Endothelial cell of umbilical vein (primary cell): ENCODE results near the gene PPP1R9A. TPM values are rescaled to one million over a fixed set of nuclear protein-coding genes. Genes with fewer than 3 reads are reported as not detected.

Experiments used
- BruUV-seq: library from RNA; stranded (reverse); fragments of 400-500 nt; replicated peaks from 2 replicates; lab custom pipeline; 2021; lab: Mats Ljungman, UMichigan
- CTCF ChIA-PET: fragments of 300-600, 350-600 bp; sonication (Branson Sonifier 250); formaldehyde crosslinking; loops from one replicate; lab custom pipeline; 2021; ENCODE audit warnings: antibody characterized with exemption, inconsistent platforms; lab: Charles Lee
- POLR2A ChIA-PET: fragments of 300-600, 350-600 bp; sonication (Branson Sonifier 250); formaldehyde crosslinking; loops from one replicate; lab custom pipeline; 2021; ENCODE audit warnings: antibody characterized with exemption, inconsistent platforms; lab: Charles Lee
- DNase-seq: peaks from one replicate; pipeline ENCODE4 v3.0.0-alpha.2; 2011; ENCODE audit warnings: low read depth, low spot score
- FAIRE-seq: peaks from 2 replicates; lab custom pipeline; 2011; peaks lifted over from hg19 to GRCh38; lab: Jason Lieb, UNC
- H2AFZ ChIP-seq: 2 replicates; pipeline ENCODE4 v1.6.0; 2012; ENCODE audit warnings: low read depth, low read length, control low read depth, inconsistent platforms
- H3K27ac ChIP-seq: 2 replicates; pipeline ENCODE4 v1.5.1; 2011; ENCODE audit warnings: low read depth, mild to moderate bottlenecking, control low read depth, low read length, moderate library complexity; ENCODE audit not compliant: insufficient read depth
- H3K27me3 ChIP-seq, 2 experiments: 2 replicates each; pipeline versions ENCODE4 v1.6.0 to v1.6.1; 2011; ENCODE audit warnings: low read length in 2 of 2, mixed read lengths in 1 of 2; ENCODE audit not compliant: control insufficient read depth in 2 of 2, insufficient read depth in 2 of 2
- H3K36me3 ChIP-seq, 2 experiments: 2 replicates in 1 of 2; 3 replicates in 1 of 2; pipeline ENCODE4 v1.5.1; 2011; ENCODE audit warnings: low read length in 2 of 2, mild to moderate bottlenecking in 1 of 2, moderate library complexity in 1 of 2; ENCODE audit not compliant: control insufficient read depth in 2 of 2, insufficient read depth in 2 of 2; ENCODE audit errors: extremely low read depth in 1 of 2
- H3K4me1 ChIP-seq: 3 replicates; pipeline ENCODE4 v1.5.1; 2011; ENCODE audit warnings: mild to moderate bottlenecking, low read length; ENCODE audit not compliant: control insufficient read depth, insufficient read depth; ENCODE audit errors: extremely low read depth
- H3K4me2 ChIP-seq: 2 replicates; pipeline ENCODE4 v1.6.1; 2011; ENCODE audit warnings: low read length, control low read depth, mixed read lengths; ENCODE audit not compliant: insufficient read depth
- H3K4me3 ChIP-seq, 3 experiments: fragments of 200-600 bp in 1 of 3; sonication (generic), shearing (Covaris generic) in 1 of 3; replicated peaks in 1 of 3; 2 replicates each; pipeline ENCODE4 v1.5.1; 2011 to 2016; ENCODE audit warnings: control low read depth in 3 of 3, low read length in 3 of 3, mild to moderate bottlenecking in 2 of 3, inconsistent platforms in 1 of 3, low read depth in 1 of 3, moderate library complexity in 1 of 3; ENCODE audit not compliant: insufficient read depth in 1 of 3
- H3K79me2 ChIP-seq: 2 replicates; pipeline ENCODE4 v1.6.0; 2012; ENCODE audit warnings: low read length, inconsistent platforms; ENCODE audit not compliant: control insufficient read depth, insufficient read depth
- H3K9ac ChIP-seq: replicated peaks from 2 replicates; pipeline ENCODE3; 2011; ENCODE audit warnings: low read length, control low read depth; ENCODE audit not compliant: insufficient read depth; ENCODE audit errors: extremely low read depth
- H3K9me1 ChIP-seq: replicated peaks from 3 replicates; pipeline ENCODE4 v1.6.0; 2011; ENCODE audit warnings: mild to moderate bottlenecking, low read length; ENCODE audit not compliant: control insufficient read depth, insufficient read depth; ENCODE audit errors: extremely low read depth
- H3K9me3 ChIP-seq: replicated peaks from 2 replicates; pipeline ENCODE4 v1.5.1; 2012; ENCODE audit warnings: low read length, inconsistent platforms; ENCODE audit not compliant: control insufficient read depth, insufficient read depth
- H4K20me1 ChIP-seq: replicated peaks from 2 replicates; pipeline ENCODE3; 2011; ENCODE audit warnings: mild to moderate bottlenecking, low read length; ENCODE audit not compliant: control insufficient read depth, insufficient read depth; ENCODE audit errors: extremely low read depth
- CTCF ChIP-seq, 2 donors: IDR thresholded peaks; 1 replicate in 1 of 2; 2 replicates in 1 of 2; pipeline ENCODE4 v1.5.1; 2011; ENCODE audit warnings: low read length in 2 of 2, mild to moderate bottlenecking in 2 of 2, moderate library complexity in 2 of 2, control low read depth in 1 of 2, inconsistent platforms in 1 of 2, low read depth in 1 of 2; ENCODE audit not compliant: insufficient read depth in 1 of 2; ENCODE audit errors: extremely low read depth in 1 of 2
- EZH2 ChIP-seq: IDR thresholded peaks from 2 replicates; pipeline ENCODE4 v1.6.1; 2012; ENCODE audit warnings: borderline replicate concordance, low read depth, mild to moderate bottlenecking, moderate library complexity, low read length, inconsistent platforms; ENCODE audit not compliant: severe bottlenecking
- FOS ChIP-seq: IDR thresholded peaks from 2 replicates; pipeline ENCODE4 v1.6.1; 2011; ENCODE audit warnings: mild to moderate bottlenecking, low read length, moderate library complexity, borderline replicate concordance; ENCODE audit not compliant: insufficient read depth
- GATA2 ChIP-seq: IDR thresholded peaks from 2 replicates; pipeline ENCODE4 v1.7.0; 2011; ENCODE audit warnings: low read depth, mild to moderate bottlenecking, moderate library complexity, mixed read lengths, low read length; ENCODE audit not compliant: insufficient read length, insufficient read depth
- JUN ChIP-seq: IDR thresholded peaks from 2 replicates; pipeline ENCODE4 v1.6.1; 2011; ENCODE audit warnings: borderline replicate concordance, low read depth; ENCODE audit not compliant: insufficient read length, insufficient read depth
- MAX ChIP-seq: IDR thresholded peaks from 2 replicates; pipeline ENCODE4 v1.6.1; 2011; ENCODE audit not compliant: insufficient read depth, insufficient read length
- MYC ChIP-seq: IDR thresholded peaks from one replicate; pipeline ENCODE4 v1.6.1; 2011; ENCODE audit warnings: mild to moderate bottlenecking, low read depth, low read length
- POLR2A ChIP-seq: IDR thresholded peaks from 2 replicates; pipeline ENCODE4 v1.6.1; 2012; ENCODE audit warnings: low read depth, mild to moderate bottlenecking, control low read depth, low read length
- POLR2AphosphoS5 ChIP-seq: IDR thresholded peaks from 2 replicates; pipeline ENCODE4 v1.6.1; 2012; ENCODE audit warnings: low read depth, mild to moderate bottlenecking, control low read depth, low read length, moderate library complexity; ENCODE audit not compliant: insufficient read depth
- dilution Hi-C: fragments of 300-500 bp; cut with MboI; formaldehyde crosslinking; loops from one replicate; pipeline ENCODE4 v1.15.0; 2019; ENCODE audit warnings: low sequenced_read_pairs; ENCODE audit not compliant: extremely low pct_ligation_motif_present
- intact Hi-C: fragments of 100-400 bp; cut with micrococcal nuclease; formaldehyde crosslinking; loops from one replicate; pipeline ENCODE4 v1.10.0; 2022
- polyA plus RNA-seq, 4 experiments: library from polyadenylated mRNA; depleted of rRNA in 3 of 4; stranded (reverse) in 3 of 4; unstranded in 1 of 4; fragments of >200 nt; gene quantifications; 2 replicates each; pipeline versions ENCODE4 v1.2.1 to v1.2.3, GENCODE V29; 2011 to 2012; ENCODE audit warnings: missing spikeins in 1 of 4
- total RNA-seq: library from RNA; stranded (reverse); gene quantifications from 2 replicates; pipeline ENCODE4 v1.2.3, GENCODE V29; 2021

The PPP1R9A gene
- total and polyA plus RNA-seq, 2 donors (not counting 3 experiments of a cell fraction or from before 2014, with no cell fraction given) = 0.50 to 3.0 TPM

GRCh38 chr7:95155965-95156364 is 248.6 kb downstream of the PPP1R9A start:
- ChIA-PET POLR2A (no interaction called here), CTCF (interaction anchor here (0.7 to 2.3 kb wide), 4 partner anchors 12 to 707 kb away, joined by 3 to 8 read pairs (median 3); no protein-coding TSS in a partner anchor)
- no peaks in the 10 kb centered on the region for H4K20me1 ChIP-seq
- no peak overlapping the region for H3K4me2 ChIP-seq
- dilution Hi-C loops = no loop called here
- no peaks in the 10 kb centered on the region for H3K79me2 ChIP-seq
- no peak overlapping the region for H3K4me3 ChIP-seq
- no peak for DNase-seq
- H3K27ac ChIP-seq = no peak overlapping the region
- H3K9me1 ChIP-seq = no peaks in the 10 kb centered on the region
- no peak overlapping the region for H2AFZ ChIP-seq
- TF ChIP-seq MYC (no peak), POLR2AphosphoS5 (no peak), CTCF (IDR thresholded peaks at IDR 0.05; ENCODE audit: extremely low read depth in 1 of 2, insufficient read depth in 1 of 2, low read depth in 1 of 2, low read length in 2 of 2) (no peak), JUN (no peak), EZH2 (no peak), MAX (no peak), POLR2A (no peak), FOS (no peak), GATA2 (no peak)
- no peaks in the 10 kb centered on the region for H3K4me1 ChIP-seq
- intact Hi-C loops = no loop called here
- BruUV-seq = no TSS peak
- H3K27me3 ChIP-seq = no peaks in the 10 kb centered on the region
- no peak for FAIRE-seq
- H3K9me3 ChIP-seq = no peaks in the 10 kb centered on the region
- no peak overlapping the region for H3K9ac ChIP-seq
- no peaks in the 10 kb centered on the region for H3K36me3 ChIP-seq
